GM10248 (cell line): ENCODE results near the gene SLC39A3.

ENCODE experiments used
- CTCF ChIA-PET: fragments of 300-600 bp; sonication (Branson Sonifier 250); formaldehyde crosslinking; extraction: SDS; loops from one replicate; lab custom pipeline; 2021; ENCODE audit warnings: antibody characterized with exemption; lab: Yijun Ruan, JAX
- POLR2A ChIA-PET: fragments of 350-650 bp; sonication (Branson Sonifier 250); formaldehyde crosslinking; extraction: SDS; loops from one replicate; lab custom pipeline; 2020; ENCODE audit warnings: antibody characterized with exemption; lab: Yijun Ruan, JAX
- DNase-seq: peaks from one replicate; pipeline ENCODE4 v3.0.0; 2012; ENCODE audit errors: extremely low spot score
- CTCF ChIP-seq: IDR thresholded peaks from 2 replicates; pipeline ENCODE4 v1.5.1; 2012; ENCODE audit warnings: mild to moderate bottlenecking, low read depth; ENCODE audit errors: extremely low read depth, missing control alignments, control extremely low read depth

Gene SLC39A3

GRCh38 chr19:2721570-2722540 is 18.0 kb downstream of the SLC39A3 start:
- POLR2A ChIA-PET, result no interaction called here
- CTCF ChIA-PET, result interaction anchor here (0.8 kb wide), 1 partner anchor 62 kb away, joined by 3 read pairs; no protein-coding TSS in a partner anchor
- TF ChIP-seq CTCF, result no peak
- DNase-seq, result no peak

- no peak for DNase-seq
- TF ChIP-seq CTCF, result no peak
- ChIA-PET CTCF (no interaction called here), POLR2A (no interaction called here)
Observed at GRCh38 chr19:2720777-2721569, 18.8 kb downstream of the SLC39A3 start, which contains the start of gene DIRAS1. DIRAS1 (minus strand) TSS chr19:2721372; CDS start chr19:2717806, 3,566 bp downstream.

GRCh38 chr19:2719920-2720776 is 19.7 kb downstream of the SLC39A3 start:
- CTCF ChIA-PET, result no interaction called here
- POLR2A ChIA-PET, result no interaction called here
- DNase-seq, result no peak
- no peak for TF ChIP-seq CTCF

- ChIA-PET POLR2A (no interaction called here), CTCF (no interaction called here)
- no peak for DNase-seq
- TF ChIP-seq CTCF, result no peak
Observed at GRCh38 chr19:2719232-2719735, 20.5 kb downstream of the SLC39A3 start.

GRCh38 chr19:2717638-2718541 is 21.9 kb downstream of the SLC39A3 start:
- TF ChIP-seq CTCF, result no peak
- ChIA-PET CTCF (no interaction called here), POLR2A (no interaction called here)
- DNase-seq, result no peak
